ENCODE results near the gene TIE1. TPM values are rescaled to one million over a fixed set of nuclear protein-coding genes. Genes with fewer than 3 reads are reported as not detected.

Gene TIE1
- polyA plus RNA-seq, 1 donor, result 18.7 TPM

- Histone ChIP-seq H3K4me3 (ENCODE audit: low read length) (no peak overlapping the region), H3K36me3 (ENCODE audit: control insufficient read depth, insufficient read depth, low read length) (no peaks in the 10 kb centered on the region), H3K27ac (ENCODE audit: low read length) (no peak overlapping the region), H3K4me1 (ENCODE audit: control insufficient read depth, insufficient read depth, low read length) (no peaks in the 10 kb centered on the region), H3K9me3 (ENCODE audit: control insufficient read depth, low read depth, low read length) (no peaks in the 10 kb centered on the region), H3K27me3 (ENCODE audit: control insufficient read depth, insufficient read depth, low read length) (no peaks in the 10 kb centered on the region)
- no peak for DNase-seq
- no CpG with 5 or more reads among the region's 10 CpGs for WGBS (ENCODE audit: insufficient coverage, low lambda C conversion rate)
Observed at GRCh38 chr1:43313771-43314170, 13.0 kb downstream of the TIE1 start.

- Histone ChIP-seq H3K27ac (ENCODE audit: low read length) (no peak overlapping the region), H3K27me3 (ENCODE audit: control insufficient read depth, insufficient read depth, low read length) (no peaks in the 10 kb centered on the region), H3K4me1 (ENCODE audit: control insufficient read depth, insufficient read depth, low read length) (no peaks in the 10 kb centered on the region), H3K36me3 (ENCODE audit: control insufficient read depth, insufficient read depth, low read length) (no peaks in the 10 kb centered on the region), H3K9me3 (ENCODE audit: control insufficient read depth, low read depth, low read length) (no peaks in the 10 kb centered on the region), H3K4me3 (ENCODE audit: low read length) (no peak overlapping the region)
- no CpG with 5 or more reads among the region's 5 CpGs for WGBS (ENCODE audit: insufficient coverage, low lambda C conversion rate)
- DNase-seq, result no peak
Observed at GRCh38 chr1:43314233-43314632, 13.5 kb downstream of the TIE1 start.

GRCh38 chr1:43315481-43315880 is 14.7 kb downstream of the TIE1 start:
- Histone ChIP-seq H3K27ac (ENCODE audit: low read length) (no peak overlapping the region), H3K4me1 (ENCODE audit: control insufficient read depth, insufficient read depth, low read length) (no peaks in the 10 kb centered on the region), H3K36me3 (ENCODE audit: control insufficient read depth, insufficient read depth, low read length) (no peaks in the 10 kb centered on the region), H3K27me3 (ENCODE audit: control insufficient read depth, insufficient read depth, low read length) (no peaks in the 10 kb centered on the region), H3K4me3 (ENCODE audit: low read length) (no peak overlapping the region), H3K9me3 (ENCODE audit: control insufficient read depth, low read depth, low read length) (no peaks in the 10 kb centered on the region)
- no CpG with 5 or more reads among the region's 3 CpGs for WGBS (ENCODE audit: insufficient coverage, low lambda C conversion rate)
- no peak for DNase-seq

GRCh38 chr1:43315963-43316737 is 15.4 kb downstream of the TIE1 start:
- H3K9me3 ChIP-seq (ENCODE audit: control insufficient read depth, low read depth, low read length), result no peaks in the 10 kb centered on the region
- DNase-seq, result no peak
- no peaks in the 10 kb centered on the region for H3K27me3 ChIP-seq (ENCODE audit: control insufficient read depth, insufficient read depth, low read length)
- no peaks in the 10 kb centered on the region for H3K36me3 ChIP-seq (ENCODE audit: control insufficient read depth, insufficient read depth, low read length)
- H3K4me1 ChIP-seq (ENCODE audit: control insufficient read depth, insufficient read depth, low read length), result no peaks in the 10 kb centered on the region
- no peak overlapping the region for H3K27ac ChIP-seq (ENCODE audit: low read length)
- WGBS (ENCODE audit: insufficient coverage, low lambda C conversion rate), result no CpG with 5 or more reads among the region's 10 CpGs
- no peak overlapping the region for H3K4me3 ChIP-seq (ENCODE audit: low read length)

- Histone ChIP-seq H3K9me3 (ENCODE audit: control insufficient read depth, low read depth, low read length) (no peaks in the 10 kb centered on the region), H3K27ac (ENCODE audit: low read length) (no peak overlapping the region), H3K4me3 (ENCODE audit: low read length) (no peak overlapping the region), H3K36me3 (ENCODE audit: control insufficient read depth, insufficient read depth, low read length) (no peaks in the 10 kb centered on the region), H3K27me3 (ENCODE audit: control insufficient read depth, insufficient read depth, low read length) (no peaks in the 10 kb centered on the region), H3K4me1 (ENCODE audit: control insufficient read depth, insufficient read depth, low read length) (no peaks in the 10 kb centered on the region)
- WGBS (ENCODE audit: insufficient coverage, low lambda C conversion rate), result no CpG with 5 or more reads among the region's 16 CpGs
- no peak for DNase-seq
Observed at GRCh38 chr1:43316738-43317520, 16.1 kb downstream of the TIE1 start.

- no peak overlapping the region for H3K4me3 ChIP-seq (ENCODE audit: low read length)
- WGBS (ENCODE audit: insufficient coverage, low lambda C conversion rate), result no CpG with 5 or more reads among the region's 15 CpGs
- no peak for DNase-seq
Observed at GRCh38 chr1:43317817-43318471, 17.2 kb downstream of the TIE1 start.

GRCh38 chr1:43318831-43319230 is 18.0 kb downstream of the TIE1 start:
- H3K4me3 ChIP-seq (ENCODE audit: low read length), result no peak overlapping the region
- no CpG with 5 or more reads among the region's 4 CpGs for WGBS (ENCODE audit: insufficient coverage, low lambda C conversion rate)
- DNase-seq, result no peak
- no peaks in the 10 kb centered on the region for H3K36me3 ChIP-seq (ENCODE audit: control insufficient read depth, insufficient read depth, low read length)
- H3K9me3 ChIP-seq (ENCODE audit: control insufficient read depth, low read depth, low read length), result no peaks in the 10 kb centered on the region
- no peaks in the 10 kb centered on the region for H3K27me3 ChIP-seq (ENCODE audit: control insufficient read depth, insufficient read depth, low read length)
- H3K27ac ChIP-seq (ENCODE audit: low read length), result no peak overlapping the region
- no peaks in the 10 kb centered on the region for H3K4me1 ChIP-seq (ENCODE audit: control insufficient read depth, insufficient read depth, low read length)

More at GRCh38 chr1:43317817-43318471, 17.2 kb downstream of the TIE1 start:
- Histone ChIP-seq H3K27ac (ENCODE audit: low read length) (no peak overlapping the region), H3K36me3 (ENCODE audit: control insufficient read depth, insufficient read depth, low read length) (no peaks in the 10 kb centered on the region), H3K9me3 (ENCODE audit: control insufficient read depth, low read depth, low read length) (no peaks in the 10 kb centered on the region), H3K27me3 (ENCODE audit: control insufficient read depth, insufficient read depth, low read length) (no peaks in the 10 kb centered on the region), H3K4me1 (ENCODE audit: control insufficient read depth, insufficient read depth, low read length) (no peaks in the 10 kb centered on the region)

GRCh38 chr1:43319288-43319687 is 18.5 kb downstream of the TIE1 start:
- no peak overlapping the region for H3K4me3 ChIP-seq (ENCODE audit: low read length)
- H3K9me3 ChIP-seq (ENCODE audit: control insufficient read depth, low read depth, low read length), result no peaks in the 10 kb centered on the region
- DNase-seq, result no peak
- H3K27me3 ChIP-seq (ENCODE audit: control insufficient read depth, insufficient read depth, low read length), result no peaks in the 10 kb centered on the region
- no peak overlapping the region for H3K27ac ChIP-seq (ENCODE audit: low read length)
- WGBS (ENCODE audit: insufficient coverage, low lambda C conversion rate), result no CpG with 5 or more reads among the region's 5 CpGs
- H3K4me1 ChIP-seq (ENCODE audit: control insufficient read depth, insufficient read depth, low read length), result no peaks in the 10 kb centered on the region
- H3K36me3 ChIP-seq (ENCODE audit: control insufficient read depth, insufficient read depth, low read length), result no peaks in the 10 kb centered on the region

- H3K9me3 ChIP-seq (ENCODE audit: control insufficient read depth, low read depth, low read length), result no peaks in the 10 kb centered on the region
- no CpG with 5 or more reads among the region's 3 CpGs for WGBS (ENCODE audit: insufficient coverage, low lambda C conversion rate)
- no peak for DNase-seq
- no peaks in the 10 kb centered on the region for H3K27me3 ChIP-seq (ENCODE audit: control insufficient read depth, insufficient read depth, low read length)
- H3K36me3 ChIP-seq (ENCODE audit: control insufficient read depth, insufficient read depth, low read length), result no peaks in the 10 kb centered on the region
- H3K4me1 ChIP-seq (ENCODE audit: control insufficient read depth, insufficient read depth, low read length), result no peaks in the 10 kb centered on the region
- no peak overlapping the region for H3K27ac ChIP-seq (ENCODE audit: low read length)
- no peak overlapping the region for H3K4me3 ChIP-seq (ENCODE audit: low read length)
Observed at GRCh38 chr1:43319766-43320165, 19.0 kb downstream of the TIE1 start.

- WGBS (ENCODE audit: insufficient coverage, low lambda C conversion rate), result no CpG with 5 or more reads among the region's 16 CpGs
- Histone ChIP-seq H3K4me1 (ENCODE audit: control insufficient read depth, insufficient read depth, low read length) (no peaks in the 10 kb centered on the region), H3K9me3 (ENCODE audit: control insufficient read depth, low read depth, low read length) (peaks cover 8% of the 10 kb centered on the region), H3K27me3 (ENCODE audit: control insufficient read depth, insufficient read depth, low read length) (no peaks in the 10 kb centered on the region), H3K36me3 (ENCODE audit: control insufficient read depth, insufficient read depth, low read length) (no peaks in the 10 kb centered on the region), H3K4me3 (ENCODE audit: low read length) (no peak overlapping the region), H3K27ac (ENCODE audit: low read length) (no peak overlapping the region)
- DNase-seq, result no peak
Observed at GRCh38 chr1:43321331-43321891, 20.6 kb downstream of the TIE1 start.
